Kidney (tissue), 14 donors: ENCODE results near the gene CX3CL1. TPM values are rescaled to one million over a fixed set of nuclear protein-coding genes. Genes with fewer than 3 reads are reported as not detected.

ENCODE experiments used
- DNase-seq, 5 donors: peaks; one replicate each; pipeline ENCODE4 v3.0.0-alpha.2; 2013 to 2020
- FAIRE-seq: peaks from 2 replicates; lab custom pipeline; 2012; peaks lifted over from hg19 to GRCh38; lab: Jason Lieb, UNC
- H3K27ac ChIP-seq, 2 donors: one replicate each; pipeline ENCODE4 v1.7.0; 2013; ENCODE audit warnings: low read depth in 2 of 2, low read length in 2 of 2, inconsistent platforms in 1 of 2
- H3K27me3 ChIP-seq: one replicate; pipeline ENCODE4 v1.7.1; 2013; ENCODE audit warnings: low read length, inconsistent platforms; ENCODE audit not compliant: control insufficient read depth, insufficient read depth
- H3K36me3 ChIP-seq, 3 donors: one replicate each; pipeline versions ENCODE4 v1.7.0 to v1.7.1; 2013; ENCODE audit warnings: low read length in 3 of 3, control low read depth in 1 of 3, inconsistent platforms in 1 of 3; ENCODE audit not compliant: insufficient read depth in 3 of 3, control insufficient read depth in 2 of 3
- H3K4me1 ChIP-seq, 3 donors: one replicate each; pipeline versions ENCODE4 v1.7.0 to v1.7.1; 2013; ENCODE audit warnings: low read length in 3 of 3, inconsistent platforms in 1 of 3, low read depth in 1 of 3; ENCODE audit not compliant: control insufficient read depth in 2 of 3, insufficient read depth in 2 of 3
- H3K4me3 ChIP-seq, 3 donors: one replicate each; pipeline versions ENCODE4 v1.7.0 to v1.8.1; 2013; ENCODE audit warnings: low read length in 3 of 3, control low read depth in 1 of 3, inconsistent platforms in 1 of 3
- H3K9ac ChIP-seq, 3 donors: one replicate each; pipeline versions ENCODE4 v1.7.0 to v1.7.1; 2013; ENCODE audit warnings: low read length in 3 of 3, control low read depth in 1 of 3, inconsistent platforms in 1 of 3
- H3K9me3 ChIP-seq, 3 donors: one replicate each; pipeline versions ENCODE4 v1.7.0 to v1.7.1; 2013; ENCODE audit warnings: low read length in 3 of 3, control low read depth in 1 of 3, inconsistent platforms in 1 of 3; ENCODE audit not compliant: control insufficient read depth in 2 of 3, insufficient read depth in 1 of 3
- intact Hi-C: fragments of 100-400 bp; cut with DNase I; formaldehyde crosslinking; loops from one replicate; pipeline ENCODE4 v1.11.1; 2022
- polyA plus RNA-seq: library from polyadenylated mRNA; stranded (reverse); fragments of 350-450 nt; fragmentation: Illumina TruSeq; extraction: RNeasy Lipid Tissue Mini Kit (QIAGEN cat#74804); gene quantifications from one replicate; pipeline ENCODE4 v1.2.3, GENCODE V29; 2014; ENCODE audit warnings: low read depth, low replicate concordance; ENCODE audit not compliant: insufficient read depth
- total RNA-seq: library from RNA; stranded (reverse); fragmentation: NEBNext Ultra II Directional; extraction: Animal tissue kit (Norgen Biotek cat#: 25700); gene quantifications from one replicate; pipeline ENCODE4 v1.2.1, GENCODE V29; 2021
- TF ChIP-seq, protein P1 (sequence below): IDR thresholded peaks from 3 replicates; pipeline ENCODE4 v1.5.1; 2012; ENCODE audit warnings: mild to moderate bottlenecking, moderate library complexity, borderline replicate concordance; ENCODE audit not compliant: insufficient read depth; ENCODE audit errors: extremely low read depth
- donor health status: control.
- donor health status: control.
- donor health status: control.
- donor health status: control.
- donor health status: control.
- donor health status: DM: yes; HTN: yes; CAD: no.
- donor health status: Normal renal cell carcinoma (clear cell type).

Gene CX3CL1
- total and polyA plus RNA-seq, 2 donors from 2014 or later, result 39.1 to 46.4 TPM

DNA sequence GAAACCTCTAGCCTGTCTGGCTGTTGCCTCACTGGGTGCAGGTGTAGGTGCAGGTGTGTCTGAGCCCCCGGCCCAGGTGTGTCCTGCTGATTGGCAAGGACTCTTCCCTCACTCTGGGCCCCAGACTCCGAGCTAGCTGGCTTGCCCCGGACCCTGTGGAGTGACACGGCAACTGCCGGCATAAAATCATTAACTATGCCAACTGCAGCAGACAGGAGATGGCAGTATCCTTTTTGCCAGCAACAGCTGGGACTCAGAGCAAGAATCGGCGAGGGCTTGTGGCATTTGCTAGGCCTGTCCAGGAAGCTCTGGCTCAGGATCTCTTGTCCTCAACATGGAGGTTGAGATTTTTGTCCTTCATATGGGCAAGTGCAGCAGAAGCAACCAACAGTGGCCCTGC lies 54.1 kb downstream of the CX3CL1 start:
- intact Hi-C loops, result no loop called here
- H3K36me3 ChIP-seq, result peaks cover 8 to 24% (median 21%) of the 10 kb centered on the region in 3 donors
- TF ChIP-seq, protein P1, sequence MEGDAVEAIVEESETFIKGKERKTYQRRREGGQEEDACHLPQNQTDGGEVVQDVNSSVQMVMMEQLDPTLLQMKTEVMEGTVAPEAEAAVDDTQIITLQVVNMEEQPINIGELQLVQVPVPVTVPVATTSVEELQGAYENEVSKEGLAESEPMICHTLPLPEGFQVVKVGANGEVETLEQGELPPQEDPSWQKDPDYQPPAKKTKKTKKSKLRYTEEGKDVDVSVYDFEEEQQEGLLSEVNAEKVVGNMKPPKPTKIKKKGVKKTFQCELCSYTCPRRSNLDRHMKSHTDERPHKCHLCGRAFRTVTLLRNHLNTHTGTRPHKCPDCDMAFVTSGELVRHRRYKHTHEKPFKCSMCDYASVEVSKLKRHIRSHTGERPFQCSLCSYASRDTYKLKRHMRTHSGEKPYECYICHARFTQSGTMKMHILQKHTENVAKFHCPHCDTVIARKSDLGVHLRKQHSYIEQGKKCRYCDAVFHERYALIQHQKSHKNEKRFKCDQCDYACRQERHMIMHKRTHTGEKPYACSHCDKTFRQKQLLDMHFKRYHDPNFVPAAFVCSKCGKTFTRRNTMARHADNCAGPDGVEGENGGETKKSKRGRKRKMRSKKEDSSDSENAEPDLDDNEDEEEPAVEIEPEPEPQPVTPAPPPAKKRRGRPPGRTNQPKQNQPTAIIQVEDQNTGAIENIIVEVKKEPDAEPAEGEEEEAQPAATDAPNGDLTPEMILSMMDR, result no peak

DNA sequence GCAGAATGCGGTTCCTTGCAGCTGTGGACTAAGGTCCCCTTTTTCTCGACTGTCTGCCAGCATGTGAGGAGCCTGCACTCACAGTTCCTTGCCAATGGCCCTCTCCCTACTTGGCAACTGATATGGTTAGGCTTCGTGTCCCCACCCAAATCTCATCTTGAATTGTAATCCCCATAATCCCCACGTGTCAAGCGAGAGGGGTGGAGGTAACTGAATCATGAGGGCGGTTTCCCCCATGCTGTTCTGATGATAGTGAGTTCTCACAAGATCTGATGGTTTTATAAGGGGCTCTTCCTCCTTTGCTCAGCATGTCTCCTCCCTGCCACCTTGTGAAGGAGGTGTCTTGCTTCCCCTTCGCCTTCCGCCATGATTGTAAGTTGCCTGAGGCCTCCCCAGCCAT lies 55.0 kb downstream of the CX3CL1 start:
- TF ChIP-seq, protein P1, result no peak
- H3K27me3 ChIP-seq, result no peaks in the 10 kb centered on the region
- no peak overlapping the region for H3K9ac ChIP-seq
- no peak overlapping the region for H3K27ac ChIP-seq
- H3K36me3 ChIP-seq, result peaks cover 8 to 28% (median 25%) of the 10 kb centered on the region in 3 donors
- FAIRE-seq, result no peak
- intact Hi-C loops, result no loop called here
- no peak overlapping the region for H3K4me3 ChIP-seq
- no peaks in the 10 kb centered on the region for H3K9me3 ChIP-seq
- DNase-seq, result no peak
- H3K4me1 ChIP-seq, result peaks cover 0 to 4% (median 3%) of the 10 kb centered on the region in 3 donors

More for the DNA sequence above, 54.1 kb downstream of the CX3CL1 start:
- no peaks in the 10 kb centered on the region for H3K9me3 ChIP-seq
- H3K4me3 ChIP-seq, result no peak overlapping the region
- no peak overlapping the region for H3K9ac ChIP-seq
- DNase-seq (no peak), FAIRE-seq (no peak)
- H3K4me1 ChIP-seq, result peaks cover 0 to 6% (median 4%) of the 10 kb centered on the region in 3 donors
- H3K27ac ChIP-seq, result no peak overlapping the region
- H3K27me3 ChIP-seq, result no peaks in the 10 kb centered on the region

DNA sequence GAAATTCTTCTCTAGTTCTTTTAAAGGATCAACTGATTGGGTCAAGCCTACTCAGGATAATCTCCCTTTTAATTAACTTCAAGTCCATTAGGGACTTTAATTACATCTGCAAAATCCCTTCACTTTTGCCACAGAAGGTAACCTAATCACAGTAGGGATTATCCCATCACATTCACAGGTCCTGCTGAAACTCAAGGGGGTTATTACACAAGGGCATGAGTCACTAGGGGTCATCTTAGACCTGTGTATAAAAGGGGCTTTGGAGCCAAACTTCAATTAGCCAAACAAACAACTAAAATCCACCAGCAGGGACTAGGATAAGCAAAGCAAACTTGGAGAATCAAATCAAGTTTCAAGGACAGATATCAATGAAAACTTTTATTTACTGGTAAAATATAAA lies 55.5 kb downstream of the CX3CL1 start:
- no peak for FAIRE-seq
- Histone ChIP-seq H3K9ac (no peak overlapping the region), H3K9me3 (no peaks in the 10 kb centered on the region), H3K36me3 (peaks cover 8 to 32% (median 30%) of the 10 kb centered on the region in 3 donors), H3K27ac (no peak overlapping the region), H3K27me3 (no peaks in the 10 kb centered on the region), H3K4me3 (no peak overlapping the region), H3K4me1 (peaks cover 0 to 4% (median 3%) of the 10 kb centered on the region in 3 donors)
- intact Hi-C loops, result no loop called here
- no peak for DNase-seq
- TF ChIP-seq, protein P1, result no peak

DNA sequence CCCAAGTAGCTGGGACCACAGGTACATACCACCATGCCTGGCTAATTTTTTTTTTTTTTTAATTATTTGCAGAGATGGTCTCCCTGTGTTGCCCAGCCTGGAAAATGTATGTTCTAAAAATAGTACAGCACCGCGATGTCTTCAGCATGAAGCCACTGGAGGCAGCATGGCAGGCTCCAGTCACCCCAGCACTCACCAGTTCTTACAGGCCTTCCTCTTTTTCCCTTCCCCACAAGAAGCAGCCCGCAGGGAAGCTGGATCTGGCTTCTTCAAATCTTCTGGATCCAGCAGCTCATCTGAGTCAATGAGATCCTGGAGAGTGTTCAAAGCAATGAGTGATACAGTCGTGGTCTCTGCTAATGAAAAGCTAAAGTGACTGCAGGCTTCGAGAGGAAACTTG lies 58.7 kb downstream of the CX3CL1 start:
- H3K9ac ChIP-seq, result no peak overlapping the region
- no peak overlapping the region for H3K27ac ChIP-seq
- FAIRE-seq (no peak), DNase-seq (no peak)
- H3K4me1 ChIP-seq, result no peaks in the 10 kb centered on the region
- no peak overlapping the region for H3K4me3 ChIP-seq
- peaks cover 8 to 60% (median 49%) of the 10 kb centered on the region in 3 donors for H3K36me3 ChIP-seq
- intact Hi-C loops, result no loop called here
- H3K9me3 ChIP-seq, result no peaks in the 10 kb centered on the region
- TF ChIP-seq, protein P1, result no peak
- no peaks in the 10 kb centered on the region for H3K27me3 ChIP-seq
